Measurements from ENCODE around the gene NCOA4.
"Not testable (repeated sequence)": the region's sequence is repeated elsewhere in the genome, so short reads cannot be mapped to it uniquely, and the experiment has no call there.

The NCOA4 gene

GRCh38 chr10:45978554-45978953 is 51.9 kb downstream of the NCOA4 start:
- not testable (repeated sequence) for DNase-seq

- not testable (repeated sequence) for DNase-seq
These were observed 56.4 kb downstream of the NCOA4 start for GRCh38 chr10:45974041-45974440.

- not testable (repeated sequence) for DNase-seq
These were observed 57.6 kb downstream of the NCOA4 start for GRCh38 chr10:45972813-45973169.

- DNase-seq: peak; percentile 63
These were observed 58.2 kb downstream of the NCOA4 start, which contains the start of gene TIMM23 for GRCh38 chr10:45972106-45972812. TIMM23 (plus strand) TSS chr10:45972489; CDS start chr10:45972625, 136 bp downstream.

- not testable (repeated sequence) for DNase-seq
These were observed 58.7 kb downstream of the NCOA4 start for GRCh38 chr10:45971742-45972105.

- DNase-seq: not testable (repeated sequence)
These were observed 59.4 kb downstream of the NCOA4 start for GRCh38 chr10:45971019-45971418.

- DNase-seq: not testable (repeated sequence)
These were observed 67.6 kb downstream of the NCOA4 start for GRCh38 chr10:45962686-45963452.

- DNase-seq: not testable (repeated sequence)
These were observed 72.5 kb downstream of the NCOA4 start for GRCh38 chr10:45957928-45958327.

GRCh38 chr10:45956634-45957033 is 73.8 kb downstream of the NCOA4 start:
- not testable (repeated sequence) for DNase-seq
